SK-MEL-5 (cell line): Measurements from ENCODE around the gene EDN2. TPM values are rescaled to one million over a fixed set of nuclear protein-coding genes. Genes with fewer than 3 reads are reported as not detected.

ENCODE experiments used
- DNase-seq: peaks from one replicate; pipeline ENCODE4 v3.0.0-alpha.2; 2016; ENCODE audit warnings: low read depth, low spot score
- in situ Hi-C: cut with HindIII; loops from 2 replicates; pipeline ENCODE4 v1.10.0; 2016; ENCODE audit warnings: low sequenced_read_pairs, high pct_unique_total_duplicates, low pct_unique_long_range_greater_than_20kb
- total RNA-seq: library from RNA; depleted of rRNA; stranded (reverse); fragments of >200 nt; shearing (Covaris generic); gene quantifications from 2 replicates; pipeline ENCODE4 v1.2.3, GENCODE V29; 2014

EDN2 gene
- total RNA-seq, 1 experiment from 2014 or later, result not detected

DNA sequence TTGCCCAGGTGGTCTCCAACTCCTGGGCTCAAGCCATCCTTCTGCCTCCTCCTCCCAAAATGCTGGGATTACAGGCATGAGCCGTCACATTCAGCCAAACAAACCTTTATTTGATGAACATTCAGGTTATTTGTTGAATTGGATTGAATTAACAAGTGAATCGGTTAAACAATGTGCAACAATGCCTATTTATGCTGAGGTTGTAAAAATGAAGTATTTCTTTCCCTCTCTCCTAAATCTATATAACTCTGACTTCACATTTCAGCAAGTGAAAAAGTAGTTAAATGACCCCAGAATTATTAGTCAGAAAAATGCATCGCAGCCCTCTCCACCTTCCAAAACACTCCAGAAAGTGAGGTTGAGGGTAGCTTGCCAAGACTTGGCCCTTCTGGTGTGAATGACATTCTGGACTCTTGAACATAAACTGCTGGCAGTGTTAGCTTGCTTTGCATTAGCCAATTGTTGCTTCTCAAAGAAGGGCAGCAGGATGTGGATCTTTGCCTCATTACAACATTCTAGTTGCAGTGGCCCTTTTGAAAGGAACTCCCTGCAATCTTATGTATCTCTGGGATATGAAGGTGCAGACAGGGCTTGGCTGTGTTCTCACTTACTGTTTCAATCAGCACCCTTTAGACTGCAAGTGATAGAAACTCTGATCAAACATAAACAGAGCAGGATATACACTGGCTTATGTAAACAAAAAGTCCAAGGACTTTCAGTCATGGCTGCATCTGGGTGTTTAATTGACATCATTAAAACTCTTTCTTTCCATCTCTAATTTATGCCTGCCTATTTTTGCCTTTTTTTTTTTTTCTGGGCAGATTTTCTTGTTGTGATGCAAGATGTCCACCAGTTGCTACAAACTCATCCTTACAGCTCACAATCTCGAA is 22.4 kb downstream of the EDN2 start:
- in situ Hi-C loops, result no loop called here
- DNase-seq, result no peak

DNA sequence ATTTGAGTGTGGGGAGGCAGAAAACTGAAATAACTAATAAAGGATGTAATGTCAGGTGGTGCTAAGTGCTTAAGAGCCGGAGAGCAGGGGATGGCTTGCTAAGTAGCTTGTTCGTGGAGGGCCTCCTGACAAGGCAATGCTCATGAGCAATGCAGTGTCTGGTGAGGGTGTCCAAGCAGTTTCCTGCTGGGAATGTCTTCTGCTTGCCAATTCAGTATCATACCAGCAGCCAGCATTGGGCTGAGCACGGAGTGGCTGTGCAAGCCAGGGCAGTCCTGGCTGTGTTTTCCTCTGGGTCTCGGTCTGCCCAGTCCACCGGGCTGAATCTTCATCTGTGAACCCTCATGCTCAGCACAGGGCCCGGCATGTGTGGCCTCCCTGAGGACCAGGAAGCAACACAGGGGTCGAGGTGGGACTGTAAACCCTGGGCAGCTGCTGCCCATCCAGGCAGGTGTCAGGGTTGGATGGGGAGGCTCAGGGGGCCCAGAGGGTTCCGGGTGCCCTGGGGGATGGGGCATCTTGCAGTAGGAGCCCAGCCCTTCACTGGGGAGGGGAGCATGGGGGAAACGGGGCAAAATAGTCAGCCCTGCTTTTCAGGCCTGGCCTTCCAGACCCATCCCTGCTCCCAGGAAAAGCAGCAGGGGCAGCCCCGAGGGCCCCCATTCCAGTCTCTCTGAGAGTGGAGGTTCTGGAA is 27.5 kb downstream of the EDN2 start:
- in situ Hi-C loops, result no loop called here
- DNase-seq, result no peak

DNA sequence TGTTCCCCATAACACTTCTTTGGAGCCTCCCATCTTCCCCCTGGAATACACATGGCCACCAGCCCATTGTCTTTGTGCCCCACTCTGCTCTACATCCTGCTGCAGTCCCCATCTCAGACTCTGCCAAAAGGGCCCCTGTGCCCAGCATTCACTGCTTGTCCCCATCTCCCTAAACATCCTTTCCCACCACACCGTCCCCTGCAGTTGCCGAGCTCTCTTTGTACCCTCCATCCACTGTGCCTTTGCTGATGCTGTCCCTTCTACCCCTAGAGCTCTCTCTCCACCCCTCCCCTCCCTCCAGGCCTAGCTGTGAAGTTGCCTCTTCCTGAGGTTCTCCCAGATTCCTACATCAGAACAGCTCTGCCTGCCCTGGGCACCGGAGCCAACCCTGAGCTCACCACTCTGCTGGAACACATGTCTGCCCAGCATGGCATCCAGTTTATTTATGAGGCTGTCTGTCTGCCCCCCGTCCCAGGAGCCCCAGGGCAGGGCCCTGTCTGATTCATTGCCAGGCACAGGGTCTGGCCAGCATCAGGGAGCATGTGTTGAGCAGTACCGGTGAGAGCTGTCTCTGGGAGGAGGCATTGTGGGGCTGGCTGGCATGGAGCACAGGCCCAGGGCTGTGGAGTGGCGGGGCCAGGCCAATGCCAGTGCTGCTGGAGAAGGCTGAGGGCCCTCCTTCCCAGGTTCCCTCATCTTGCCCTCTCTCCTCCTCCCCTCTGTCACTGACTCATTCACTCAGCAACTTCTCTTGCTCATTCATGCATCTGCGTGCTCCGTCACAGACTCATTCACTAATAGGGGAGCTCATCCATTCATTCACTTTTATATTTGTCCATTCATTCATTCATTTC is 28.8 kb downstream of the EDN2 start:
- no peak for DNase-seq
- in situ Hi-C loops, result no loop called here

DNA sequence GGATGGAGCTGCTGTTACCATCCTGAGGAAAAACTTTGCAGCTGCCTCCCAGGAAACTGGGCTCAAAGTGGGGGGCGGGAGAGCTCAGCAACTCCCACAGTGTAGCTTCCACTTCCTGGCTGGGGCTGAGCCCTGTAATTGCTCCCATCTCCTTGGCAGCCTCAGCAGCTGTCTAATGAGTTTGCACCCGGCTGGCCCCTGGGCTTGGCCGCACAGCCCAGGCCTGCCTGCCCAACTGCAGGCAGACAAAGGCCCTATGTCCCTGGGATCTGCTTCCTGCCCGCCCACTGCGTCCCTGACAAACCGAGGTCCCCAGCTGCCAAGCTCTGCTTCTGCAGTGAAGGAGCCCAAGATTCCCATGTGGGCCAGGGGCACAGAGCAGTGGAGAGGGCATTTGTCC is 30.1 kb downstream of the EDN2 start:
- peak; percentile 48 for DNase-seq
- in situ Hi-C loops, result no loop called here

DNA sequence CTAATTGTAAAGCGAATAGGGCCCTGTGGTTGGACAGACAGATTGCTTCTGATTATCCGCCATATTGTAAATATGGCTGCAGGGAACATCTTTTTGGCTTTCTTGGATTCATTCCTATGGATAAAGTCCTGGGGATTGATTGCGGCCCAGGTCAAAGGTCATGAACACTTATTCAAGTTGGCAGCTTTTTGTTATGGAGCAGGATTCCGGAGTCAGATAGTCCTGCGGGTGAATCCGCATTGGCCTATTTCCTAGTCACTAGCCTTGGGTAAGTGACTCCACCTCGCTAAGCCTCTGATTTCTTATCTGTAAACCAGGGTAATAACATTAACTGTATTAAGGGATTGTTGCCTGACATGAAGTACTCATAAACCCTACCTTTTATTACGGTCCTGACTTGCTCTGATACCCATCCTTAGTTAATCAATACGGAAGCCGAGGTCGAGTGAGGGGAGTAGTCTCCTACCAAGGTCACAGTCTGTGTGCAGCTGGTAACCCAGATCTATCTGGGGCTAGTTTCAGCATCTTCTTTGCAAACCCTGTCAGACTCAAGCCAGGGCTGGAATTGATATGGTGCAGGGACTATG is 31.7 kb downstream of the EDN2 start:
- DNase-seq, result no peak
- in situ Hi-C loops, result no loop called here

DNA sequence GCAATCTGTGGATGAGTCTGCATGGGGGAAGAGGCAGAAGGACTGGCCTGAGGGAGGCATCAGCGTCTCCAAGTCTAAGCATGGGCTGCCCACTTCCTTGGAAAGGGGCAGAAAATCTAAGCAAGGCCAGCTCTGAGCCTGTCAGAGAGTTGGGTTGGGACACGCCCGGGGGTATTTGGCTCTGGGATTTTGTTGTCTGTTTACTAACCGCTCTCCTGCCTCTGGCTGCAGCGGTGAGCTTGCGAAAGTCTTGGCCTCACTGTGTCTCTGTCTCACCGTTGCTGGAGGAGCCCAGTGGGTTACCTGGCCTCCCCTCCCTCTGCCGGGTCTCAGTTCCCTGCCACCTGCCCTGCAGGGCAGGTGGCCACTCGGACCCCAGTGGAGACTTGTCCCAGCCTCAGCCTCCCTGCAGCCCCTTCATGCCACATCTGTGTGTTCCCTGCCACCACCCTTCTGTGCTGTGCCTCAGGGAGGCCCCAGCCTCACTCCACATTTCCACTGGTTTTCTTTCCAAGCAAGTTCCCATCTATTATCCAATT is 33.7 kb downstream of the EDN2 start:
- DNase-seq, result no peak
- in situ Hi-C loops, result no loop called here

DNA sequence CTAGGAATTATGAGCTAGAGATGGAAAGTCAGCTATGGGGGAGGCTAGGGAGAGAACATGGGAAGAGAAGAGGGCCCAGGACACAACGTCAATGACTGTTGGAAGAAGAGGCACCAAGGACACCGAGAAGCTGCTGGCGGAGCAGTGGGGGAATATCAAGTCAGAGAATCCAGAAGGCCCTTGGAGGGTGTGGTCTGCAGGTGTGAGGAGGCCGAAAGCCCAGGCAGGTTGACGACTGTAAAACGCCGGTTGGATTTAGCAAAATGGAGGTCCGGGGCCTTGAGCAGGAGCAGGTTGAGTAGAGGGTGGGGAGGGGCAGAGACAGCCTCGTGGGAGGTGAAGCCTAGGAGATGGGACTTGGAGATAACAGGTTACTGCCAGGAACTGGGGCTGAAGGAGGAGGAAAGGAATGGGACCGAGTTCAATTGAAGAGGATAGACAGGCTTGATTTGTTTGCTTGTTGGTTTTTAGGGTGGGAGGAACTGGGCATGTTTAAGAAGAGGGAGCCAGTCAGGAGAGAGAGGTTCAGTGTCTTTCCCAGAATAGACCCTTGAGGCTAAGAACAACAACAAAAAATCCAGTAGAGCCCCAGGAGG is 35.1 kb downstream of the EDN2 start:
- DNase-seq, result no peak
- in situ Hi-C loops, result no loop called here

DNA sequence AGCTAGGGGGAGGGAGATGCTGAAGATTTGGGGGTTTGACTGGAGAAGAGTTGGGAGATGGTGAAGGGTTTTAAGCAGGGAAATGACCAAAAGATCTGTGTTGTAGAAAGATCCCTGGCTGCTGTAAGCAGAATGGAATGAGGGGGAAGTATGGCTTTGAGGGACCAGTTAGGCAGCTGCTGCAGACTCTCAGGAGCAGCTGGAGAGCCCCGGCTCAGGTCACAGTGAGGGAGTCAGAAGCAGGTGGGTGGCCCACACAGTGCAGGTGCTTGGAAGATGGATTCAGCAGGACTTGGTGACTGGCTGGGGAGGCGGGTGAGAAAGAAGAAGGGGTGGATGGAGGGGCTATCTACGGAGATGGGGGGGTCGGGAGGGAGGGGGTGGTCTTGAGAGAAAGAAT is 35.7 kb downstream of the EDN2 start:
- DNase-seq, result no peak
- in situ Hi-C loops, result no loop called here

DNA sequence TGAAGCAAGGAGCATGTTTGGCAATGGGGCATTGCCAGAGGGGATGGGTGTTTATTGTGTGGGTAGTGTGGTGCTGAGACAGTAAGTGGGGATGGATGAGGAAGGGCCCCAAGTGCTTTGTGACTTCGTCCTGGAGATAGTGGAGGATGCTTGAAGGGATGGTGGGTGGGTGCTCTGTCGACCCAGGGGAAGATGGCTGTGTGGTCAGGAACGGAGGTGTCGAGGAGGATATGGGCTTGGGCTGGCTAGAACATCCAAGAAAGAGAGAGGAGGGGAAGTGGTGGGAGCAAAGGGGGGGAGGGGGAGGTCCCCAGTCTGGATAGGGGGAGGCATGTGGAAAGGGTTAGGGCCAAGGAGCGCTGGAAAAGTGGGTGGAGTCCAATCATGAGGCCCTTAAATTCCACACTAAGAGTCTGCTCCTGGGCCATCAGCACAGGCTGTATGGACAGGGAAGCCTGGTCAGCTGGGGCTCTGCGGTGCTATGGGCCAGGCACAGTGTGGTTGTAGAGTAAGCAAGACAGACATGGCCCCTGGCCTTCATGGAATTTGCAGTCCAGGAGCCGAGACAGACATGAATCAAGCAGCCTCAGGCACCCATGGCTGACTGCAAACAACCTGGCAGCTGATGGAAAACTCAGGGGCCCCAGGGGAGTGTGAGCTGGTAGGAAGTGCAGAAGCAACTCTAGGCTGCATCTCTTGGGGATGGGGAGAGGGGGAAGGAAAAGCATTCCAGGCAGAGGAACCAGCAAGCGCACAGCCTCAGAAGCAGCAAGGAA is 36.3 kb downstream of the EDN2 start:
- in situ Hi-C loops, result no loop called here
- no peak for DNase-seq

DNA sequence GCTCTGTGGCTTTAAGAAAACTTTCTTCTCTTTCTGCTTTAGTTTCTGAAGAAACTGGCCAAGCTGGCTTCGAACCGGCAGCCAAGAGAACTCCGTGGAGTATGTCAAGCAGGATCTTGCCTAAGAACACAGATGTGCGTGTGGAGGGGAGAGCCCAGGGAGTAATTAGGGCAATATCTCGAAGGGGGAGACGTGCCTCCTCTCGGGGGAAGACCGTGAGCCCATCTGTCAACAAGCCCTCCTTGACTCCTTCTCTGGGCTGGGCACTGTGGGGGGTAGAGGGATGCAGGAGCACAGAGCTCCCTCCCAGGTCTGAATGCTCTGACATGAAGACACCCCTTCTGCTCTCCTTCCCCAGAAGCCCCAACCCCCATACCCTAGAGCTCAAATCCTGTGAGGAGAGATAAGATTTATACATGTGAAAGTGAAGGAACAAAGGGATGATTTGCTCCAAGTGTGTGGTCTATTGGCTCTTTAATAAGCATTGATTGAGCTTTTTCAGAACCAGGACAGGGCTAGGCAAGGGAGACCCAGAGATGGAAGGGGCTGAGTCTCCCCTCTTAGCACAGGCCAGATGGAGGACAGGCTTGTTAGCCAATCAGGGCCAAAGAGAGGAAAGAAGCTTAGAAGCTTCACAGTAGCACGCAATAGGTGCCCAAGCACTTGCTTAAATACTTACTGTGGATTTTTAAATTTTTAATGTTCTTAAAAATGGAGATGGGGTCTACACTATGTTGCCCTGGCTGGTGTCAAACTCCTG is 37.5 kb downstream of the EDN2 start:
- in situ Hi-C loops, result no loop called here
- DNase-seq, result no peak

DNA sequence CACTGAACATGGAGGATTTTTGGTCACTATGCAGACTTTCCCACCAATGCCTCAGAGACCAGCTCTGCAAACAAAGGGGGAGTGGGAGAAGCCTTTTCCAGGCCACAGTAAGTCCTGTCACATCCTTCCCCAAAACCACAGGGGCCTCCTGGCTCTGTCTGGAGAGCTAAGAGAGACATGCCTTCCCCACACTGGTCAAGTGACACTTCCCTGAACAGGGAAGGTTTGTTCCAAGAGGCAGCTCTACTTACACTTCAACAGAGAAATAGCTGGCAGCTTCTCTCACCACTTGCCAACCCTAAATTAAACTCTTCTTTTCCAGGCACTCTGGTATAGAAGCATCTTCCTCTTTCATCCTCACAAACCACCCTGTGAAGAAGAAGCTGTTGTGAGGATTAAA is 39.7 kb downstream of the EDN2 start:
- in situ Hi-C loops, result no loop called here
- no peak for DNase-seq

DNA sequence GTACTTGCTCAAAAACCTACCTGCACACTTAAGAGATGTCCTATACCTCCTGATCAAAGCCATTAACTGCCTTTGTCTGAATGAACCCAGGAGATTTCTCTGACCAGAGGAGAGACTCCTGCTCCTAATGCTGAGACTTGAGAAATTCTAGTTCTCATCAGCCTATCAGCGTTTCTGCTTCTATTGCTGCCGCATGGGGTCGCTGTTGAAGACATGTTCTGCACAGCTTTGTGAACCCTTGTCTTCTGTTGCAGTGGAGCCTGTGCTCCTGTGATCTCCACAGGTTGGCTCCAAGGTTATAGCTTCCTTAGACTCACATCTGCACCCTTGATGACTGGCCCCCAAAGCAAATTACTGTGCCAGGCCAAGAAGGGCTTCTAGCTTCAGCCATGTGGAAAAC is 40.2 kb downstream of the EDN2 start:
- DNase-seq, result no peak
- in situ Hi-C loops, result no loop called here

DNA sequence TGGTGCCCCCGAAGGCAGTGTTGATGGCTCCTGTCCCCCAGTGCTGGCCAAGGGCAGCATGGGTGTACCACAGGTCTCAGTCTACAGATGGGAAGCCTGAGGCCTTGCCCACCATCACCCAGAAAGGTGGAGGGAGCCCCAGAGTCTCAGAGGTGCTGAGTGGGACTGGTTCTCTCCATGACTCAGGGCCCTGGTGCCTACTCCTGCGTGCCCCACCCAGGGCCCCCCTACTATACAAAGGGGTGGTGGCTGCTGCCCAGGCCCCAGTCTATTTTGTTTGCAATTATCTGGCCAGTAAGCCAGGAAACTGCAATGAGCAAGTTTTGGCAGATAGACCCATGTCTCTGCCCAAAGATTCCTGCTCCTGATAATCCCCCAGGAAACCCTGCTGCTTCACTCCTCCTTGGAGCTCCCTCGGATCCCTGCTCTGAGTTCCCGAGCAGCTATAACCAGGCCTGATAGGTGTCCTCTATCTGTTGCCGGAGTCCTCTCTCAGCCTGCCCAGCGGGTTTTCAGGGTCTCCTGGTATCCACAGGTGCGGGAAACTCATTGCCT is 41.7 kb downstream of the EDN2 start:
- in situ Hi-C loops, result no loop called here
- DNase-seq, result no peak

DNA sequence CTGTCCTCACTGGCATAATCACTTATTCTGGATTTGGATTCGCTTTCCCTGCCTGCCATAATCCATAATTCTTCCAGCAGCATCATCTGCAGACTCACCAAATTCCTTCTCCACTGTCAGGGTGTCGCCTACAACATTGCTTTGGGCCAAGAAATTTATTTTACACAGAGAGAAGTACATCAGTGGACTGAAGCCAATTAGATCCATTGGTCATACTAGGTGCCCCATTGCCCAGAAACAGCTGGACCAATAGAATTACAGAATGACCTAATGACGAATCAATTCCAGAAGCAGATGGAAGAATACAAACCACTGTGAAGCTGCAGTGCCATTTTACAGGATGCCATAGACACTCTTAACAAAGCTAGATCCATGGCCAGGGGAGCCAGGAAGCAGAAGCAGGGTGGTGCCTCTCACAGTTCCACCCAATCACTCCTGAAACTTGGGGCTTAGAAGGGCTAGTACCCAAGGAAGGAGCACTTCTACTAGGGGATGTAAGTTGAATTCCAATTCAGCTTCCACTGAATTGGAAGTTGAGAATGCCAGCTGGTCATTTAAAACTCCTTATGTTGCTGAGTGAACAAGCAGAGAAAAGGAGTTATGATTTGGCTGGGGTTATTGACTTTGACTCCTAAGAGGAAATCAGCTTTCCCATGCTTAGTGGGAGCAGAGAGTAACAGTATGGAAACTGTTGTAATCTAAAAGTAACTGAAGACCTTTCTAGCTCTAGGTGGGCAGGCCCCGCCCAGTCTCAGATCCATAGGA is 44.0 kb downstream of the EDN2 start:
- no peak for DNase-seq
- in situ Hi-C loops, result no loop called here

DNA sequence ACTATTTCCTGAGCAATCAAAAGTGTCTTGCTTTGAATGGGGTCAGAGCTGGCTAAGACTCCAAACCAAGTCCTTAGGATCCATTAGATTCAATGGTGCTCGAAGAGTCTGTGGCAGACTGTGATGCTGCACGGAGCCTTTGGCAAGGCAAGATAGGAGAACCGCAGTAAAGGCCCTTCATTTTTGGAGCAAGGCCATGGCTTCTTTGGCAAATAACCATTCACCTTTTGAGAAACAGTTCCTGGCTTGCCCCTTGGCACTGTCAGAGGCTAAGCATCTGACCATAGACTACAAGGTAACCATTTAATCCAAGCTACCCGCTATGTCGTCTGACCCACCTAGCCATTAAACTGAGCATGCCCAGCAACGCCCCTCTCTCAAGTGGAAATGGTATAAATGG is 45.2 kb downstream of the EDN2 start:
- DNase-seq, result no peak
- in situ Hi-C loops, result no loop called here
